Measurements from ENCODE around the gene CIDEC.
"Not testable (repeated sequence)": the region's sequence is repeated elsewhere in the genome, so short reads cannot be mapped to it uniquely, and the experiment has no call there.

The CIDEC gene

DNA sequence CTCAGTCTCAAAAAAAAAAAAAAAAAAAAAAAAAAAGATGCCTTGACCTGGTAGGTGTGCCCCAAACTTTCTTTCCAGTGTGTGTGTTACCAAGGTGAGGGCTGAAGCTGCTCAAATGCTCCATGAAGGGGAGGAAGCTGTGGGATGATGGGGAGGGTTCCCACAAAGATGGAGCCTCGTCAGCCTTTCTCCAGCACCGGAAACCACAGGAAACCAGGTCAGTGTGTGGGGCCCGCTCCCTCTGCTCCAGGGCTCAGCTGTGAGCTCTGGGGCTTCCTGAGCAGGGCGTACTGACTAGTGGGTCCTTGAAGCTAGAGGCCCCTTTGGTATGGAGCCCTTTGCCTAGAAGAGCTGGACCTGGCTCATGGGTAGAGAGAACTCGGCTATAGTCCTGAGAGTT is 21.9 kb upstream of the CIDEC start:
- DNase-seq (ENCODE audit: low read depth): no peak

DNA sequence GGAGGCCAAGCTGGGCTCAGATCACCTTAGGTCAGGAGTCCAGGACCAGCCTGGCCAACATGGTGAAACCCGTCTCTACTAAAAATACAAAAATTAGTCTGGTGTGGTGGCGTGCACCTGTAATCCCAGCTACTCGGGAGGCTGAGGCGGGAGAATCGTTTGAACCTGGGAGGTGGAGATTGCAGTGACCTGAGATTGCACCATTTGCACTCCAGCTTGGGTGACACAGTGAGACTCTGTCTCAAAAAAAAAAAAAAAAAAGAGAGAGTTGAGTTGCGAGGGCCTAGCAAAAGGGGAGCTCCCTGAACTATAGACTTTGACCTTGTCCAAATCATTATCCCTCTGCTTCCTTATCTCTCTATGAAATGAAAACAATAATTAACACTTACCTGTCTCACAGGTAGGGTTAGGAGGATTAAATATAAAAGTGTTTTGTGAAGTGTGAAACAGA is 20.9 kb upstream of the CIDEC start:
- not testable (repeated sequence) for DNase-seq (ENCODE audit: low read depth)

GRCh38 chr3:9899289-9899791 is 19.3 kb upstream of the CIDEC start:
- DNase-seq (ENCODE audit: low read depth): no peak

DNA sequence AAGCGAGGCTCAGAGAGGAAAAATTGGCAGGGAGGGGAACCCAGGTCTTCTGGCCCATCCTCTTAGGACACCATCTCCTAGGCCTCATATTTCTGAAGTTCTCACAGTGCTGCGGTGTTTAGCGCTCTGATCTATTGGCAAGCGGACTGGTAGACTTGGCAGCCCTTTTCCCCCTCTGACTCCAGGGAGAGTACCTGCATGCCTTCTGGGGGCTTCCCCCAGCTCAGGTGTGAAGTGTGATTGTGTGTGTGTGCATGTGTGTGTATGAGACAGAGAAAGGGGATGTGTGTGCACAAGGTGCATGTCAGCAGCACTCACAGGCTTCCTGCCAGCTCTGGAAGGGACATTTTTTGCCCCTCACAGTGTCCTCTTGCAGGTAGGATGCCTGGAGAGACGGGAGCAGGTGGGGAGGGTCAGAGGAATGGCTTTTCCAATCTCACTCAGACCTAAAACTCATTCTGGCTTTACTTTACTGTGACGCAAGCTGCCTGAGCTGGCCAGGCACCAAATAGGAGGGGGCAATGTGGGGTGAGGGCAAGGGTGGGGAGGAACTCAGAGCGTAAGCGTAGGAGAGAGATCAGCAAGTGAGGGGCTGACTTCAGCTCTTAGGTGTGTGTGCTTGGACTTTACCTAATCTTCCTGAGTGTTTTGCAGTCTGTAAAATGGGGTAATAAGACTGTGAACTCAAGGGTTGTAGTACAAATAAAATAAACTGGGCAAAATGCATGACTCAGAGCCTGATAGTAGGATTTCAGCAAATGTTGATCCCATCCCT is 18.6 kb upstream of the CIDEC start:
- DNase-seq (ENCODE audit: low read depth): no peak

DNA sequence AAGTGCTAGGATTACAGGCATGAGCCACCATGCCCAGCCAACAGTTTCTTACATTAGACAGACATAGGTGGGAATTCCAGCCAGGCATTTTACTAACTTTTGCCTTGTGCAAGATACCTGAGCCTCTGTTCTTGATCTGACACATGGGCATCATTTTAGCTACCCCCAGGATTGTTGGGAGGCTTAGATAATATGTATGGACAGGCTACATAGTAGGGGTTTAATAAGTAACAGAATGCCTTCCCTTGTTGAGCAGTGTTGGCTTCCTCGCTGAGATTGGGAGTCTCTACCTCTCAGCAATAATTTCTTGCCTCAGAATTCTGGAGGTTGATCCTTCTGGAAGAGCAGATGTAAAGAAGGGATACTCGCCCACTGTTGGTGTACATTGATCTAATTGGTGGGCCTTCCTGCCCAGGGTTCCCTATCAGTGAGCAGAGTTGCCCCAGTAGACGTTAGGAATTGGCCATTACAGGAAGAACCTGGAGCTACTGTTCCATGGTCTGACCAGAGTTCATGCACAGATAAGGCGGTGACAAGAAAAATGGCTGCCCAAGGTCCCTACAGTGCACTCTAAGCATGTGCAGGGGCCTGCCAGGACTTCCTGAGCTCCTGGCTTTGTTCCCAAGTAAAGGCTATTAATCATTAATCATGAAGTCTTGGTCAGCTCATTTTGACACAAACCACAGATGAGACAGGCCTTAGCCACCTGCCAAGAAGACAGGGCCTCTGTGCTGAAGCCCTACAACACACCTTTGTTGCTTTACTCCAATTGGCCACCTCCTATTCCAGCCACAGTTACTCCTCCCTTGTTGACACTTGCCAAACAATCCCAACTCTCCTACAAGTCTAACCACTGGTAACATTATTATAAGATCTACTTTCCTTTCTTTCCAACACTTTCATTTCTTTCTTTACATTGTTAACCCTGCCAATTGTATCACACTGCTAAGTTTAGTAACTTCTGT is 17.6 kb upstream of the CIDEC start:
- DNase-seq (ENCODE audit: low read depth): no peak

- not testable (repeated sequence) for DNase-seq (ENCODE audit: low read depth)
These were observed 16.8 kb upstream of the CIDEC start for GRCh38 chr3:9896755-9897407.

GRCh38 chr3:9895715-9896114 is 15.7 kb upstream of the CIDEC start:
- DNase-seq (ENCODE audit: low read depth): not testable (repeated sequence)

GRCh38 chr3:9893739-9894138 is 13.7 kb upstream of the CIDEC start:
- DNase-seq (ENCODE audit: low read depth): no peak

GRCh38 chr3:9891072-9891622 is 11.1 kb upstream of the CIDEC start:
- no peak for DNase-seq (ENCODE audit: low read depth)

- peak; percentile 71 for DNase-seq (ENCODE audit: low read depth)
These were observed 10.4 kb upstream of the CIDEC start, which contains the start of gene JAGN1 for GRCh38 chr3:9890249-9891071. JAGN1 (plus strand) TSS chr3:9890610; CDS start chr3:9890723, 113 bp downstream.

DNA sequence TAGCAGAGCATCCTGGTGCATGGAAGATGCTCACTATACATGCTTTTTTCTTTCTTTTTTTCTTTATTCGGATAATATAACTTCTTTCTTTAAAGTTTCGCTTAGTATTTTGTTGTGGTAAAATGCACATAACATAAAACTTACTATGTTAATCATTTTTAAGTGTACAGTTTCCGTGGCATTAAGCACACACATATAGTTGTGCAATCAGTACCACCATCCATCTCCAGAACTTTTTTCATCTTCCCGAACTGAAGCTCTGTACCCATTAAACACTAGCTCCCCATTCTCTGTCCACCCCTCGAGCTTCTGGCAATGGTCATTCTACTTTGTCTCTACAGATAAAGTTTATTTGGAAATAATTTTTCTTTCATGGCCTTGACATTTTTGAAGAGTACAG is 9.4 kb upstream of the CIDEC start:
- no peak for DNase-seq (ENCODE audit: low read depth)

DNA sequence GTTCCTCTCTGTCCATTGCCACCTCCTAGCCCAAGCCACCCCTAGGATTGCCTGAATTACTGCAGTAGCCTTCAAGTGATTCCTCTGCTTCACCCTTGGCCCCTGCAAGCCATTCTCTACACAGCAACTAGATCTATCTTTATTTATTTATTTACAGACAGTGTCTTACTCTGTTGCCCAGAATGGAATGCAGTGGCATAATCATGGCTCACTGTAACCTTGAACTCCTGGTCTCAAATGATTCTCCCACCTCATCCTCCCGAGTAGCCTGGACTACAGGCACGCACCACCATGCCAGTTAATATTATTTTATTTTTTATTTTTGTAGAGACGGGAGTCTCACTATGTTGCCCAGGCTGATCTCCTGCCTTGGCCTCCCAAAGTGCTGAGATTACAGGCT is 8.5 kb upstream of the CIDEC start:
- DNase-seq (ENCODE audit: low read depth): no peak

- DNase-seq (ENCODE audit: low read depth): no peak
These were observed 7.4 kb upstream of the CIDEC start for GRCh38 chr3:9887480-9887879.

DNA sequence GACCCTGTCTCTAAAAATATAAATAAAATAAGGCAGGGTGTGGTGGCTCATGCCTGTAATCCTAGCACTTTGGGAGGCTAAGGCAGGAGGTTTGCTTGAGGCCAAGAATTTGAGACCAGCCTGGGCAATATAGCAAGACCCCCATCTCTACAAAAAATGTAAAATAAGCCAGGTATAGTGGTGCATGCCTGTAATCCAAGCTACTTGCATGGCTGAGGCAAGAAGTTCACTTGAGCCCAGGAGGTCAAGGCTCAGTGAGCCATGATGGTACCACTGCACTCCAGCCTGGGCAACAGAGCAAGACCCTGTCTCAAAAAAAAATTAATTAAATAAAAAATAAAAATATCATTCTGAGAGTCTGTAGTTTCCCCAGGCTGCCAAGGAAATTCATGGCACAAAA is 6.3 kb upstream of the CIDEC start:
- DNase-seq (ENCODE audit: low read depth): no peak

- peak; percentile 68 for DNase-seq (ENCODE audit: low read depth)
These were observed 4.6 kb upstream of the CIDEC start for GRCh38 chr3:9884555-9885165.

DNA sequence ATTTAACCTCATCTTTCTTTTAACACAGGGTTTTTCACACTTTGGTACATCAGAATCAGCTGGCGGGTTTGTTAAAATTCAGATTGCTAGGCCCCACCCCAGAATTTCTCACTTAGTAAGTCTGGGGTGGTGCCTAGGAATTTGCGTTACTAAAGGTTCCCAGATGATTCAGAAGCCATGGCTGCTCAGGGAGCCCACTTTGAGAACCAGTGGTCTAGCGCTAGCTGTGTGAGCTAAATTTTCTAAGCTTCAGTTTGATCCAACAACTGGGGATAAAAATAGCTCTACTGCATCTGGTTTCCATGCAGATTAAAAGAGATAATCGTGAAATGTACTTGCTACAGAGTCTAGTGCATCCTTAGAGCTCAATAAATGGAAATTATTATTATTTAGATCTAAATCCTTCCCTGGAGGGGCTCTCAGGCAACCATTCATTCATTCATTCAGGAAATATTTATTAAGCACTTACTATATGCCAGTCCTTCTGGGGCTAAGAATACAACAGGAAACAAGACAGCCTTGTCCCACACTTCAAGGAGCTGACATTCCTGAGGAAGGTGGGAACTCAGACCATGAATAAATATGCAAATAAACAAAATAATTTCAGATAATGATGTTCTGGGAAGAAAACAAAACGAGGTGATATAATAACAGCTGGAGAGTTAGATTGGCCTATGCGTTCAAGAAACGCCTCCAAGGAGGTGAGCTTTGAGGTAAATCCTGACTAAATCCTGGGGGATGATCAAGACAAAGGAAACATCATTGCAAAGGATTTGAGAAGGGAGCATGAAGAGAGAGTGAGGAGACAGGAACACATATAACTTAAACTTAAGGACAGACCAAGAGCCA is 3.9 kb upstream of the CIDEC start:
- DNase-seq (ENCODE audit: low read depth): peak; percentile 33

DNA sequence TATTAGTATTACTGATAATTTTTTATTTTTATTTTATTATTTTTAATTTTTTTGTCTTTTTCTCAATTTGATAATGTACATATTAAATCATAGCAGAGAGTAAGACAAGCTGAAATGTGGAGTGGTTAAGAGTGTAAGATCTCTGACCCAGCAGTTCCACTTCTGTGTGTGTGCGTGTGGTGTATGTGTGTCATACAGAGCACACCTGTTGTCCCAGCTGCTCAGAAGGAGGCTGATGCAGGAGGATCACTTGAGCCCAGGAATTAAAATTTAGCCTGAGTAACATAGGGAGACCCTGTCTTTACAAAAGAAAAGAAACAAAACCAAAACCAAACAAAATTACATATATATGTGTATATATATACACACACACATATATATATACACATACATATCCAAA is 1.4 kb upstream of the CIDEC start:
- no peak for DNase-seq (ENCODE audit: low read depth)

GRCh38 chr3:9878700-9879099 is 1.4 kb downstream of the CIDEC start:
- DNase-seq (ENCODE audit: low read depth): no peak

DNA sequence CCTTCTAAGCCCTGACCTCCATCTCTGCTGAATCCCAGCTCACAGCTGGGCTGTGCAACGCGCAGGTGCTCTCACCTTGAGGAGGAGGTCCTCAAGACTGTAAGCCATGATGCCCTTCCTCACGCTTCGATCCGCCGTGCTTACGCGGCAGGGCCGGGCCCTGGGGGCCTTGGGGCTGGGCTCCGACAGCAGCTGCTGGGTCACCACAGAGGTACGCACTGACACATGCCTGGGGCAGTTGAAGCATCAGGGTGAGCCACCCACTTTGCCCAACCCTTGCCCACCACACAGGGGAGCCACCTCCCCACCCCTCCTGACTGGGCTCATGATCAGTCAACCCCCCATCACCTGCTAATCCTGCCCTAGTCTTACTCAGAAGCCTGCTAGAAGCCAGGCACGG is 3.1 kb downstream of the CIDEC start:
- DNase-seq (ENCODE audit: low read depth): no peak

DNA sequence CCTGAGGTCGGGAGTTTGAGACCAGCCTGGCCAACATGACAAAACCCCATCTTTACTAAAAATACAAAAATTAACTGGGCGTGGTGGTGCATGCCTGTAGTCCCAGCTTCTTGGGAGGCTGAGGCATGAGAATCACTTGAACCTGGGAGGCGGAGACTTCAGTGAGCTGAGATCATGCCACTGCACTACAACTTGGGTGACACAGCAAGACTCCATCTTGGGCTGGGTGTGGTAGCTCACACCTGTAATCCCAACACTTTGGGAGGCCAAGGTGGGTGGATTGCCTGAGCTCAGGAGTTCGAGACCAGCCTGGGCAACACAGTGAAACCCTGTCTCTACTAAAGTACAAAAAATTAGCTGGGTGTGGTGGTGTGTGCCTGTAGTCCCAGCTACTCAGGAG is 3.8 kb downstream of the CIDEC start:
- DNase-seq (ENCODE audit: low read depth): not testable (repeated sequence)
